Measurements from ENCODE around the gene ZSCAN29.

Gene ZSCAN29

DNA sequence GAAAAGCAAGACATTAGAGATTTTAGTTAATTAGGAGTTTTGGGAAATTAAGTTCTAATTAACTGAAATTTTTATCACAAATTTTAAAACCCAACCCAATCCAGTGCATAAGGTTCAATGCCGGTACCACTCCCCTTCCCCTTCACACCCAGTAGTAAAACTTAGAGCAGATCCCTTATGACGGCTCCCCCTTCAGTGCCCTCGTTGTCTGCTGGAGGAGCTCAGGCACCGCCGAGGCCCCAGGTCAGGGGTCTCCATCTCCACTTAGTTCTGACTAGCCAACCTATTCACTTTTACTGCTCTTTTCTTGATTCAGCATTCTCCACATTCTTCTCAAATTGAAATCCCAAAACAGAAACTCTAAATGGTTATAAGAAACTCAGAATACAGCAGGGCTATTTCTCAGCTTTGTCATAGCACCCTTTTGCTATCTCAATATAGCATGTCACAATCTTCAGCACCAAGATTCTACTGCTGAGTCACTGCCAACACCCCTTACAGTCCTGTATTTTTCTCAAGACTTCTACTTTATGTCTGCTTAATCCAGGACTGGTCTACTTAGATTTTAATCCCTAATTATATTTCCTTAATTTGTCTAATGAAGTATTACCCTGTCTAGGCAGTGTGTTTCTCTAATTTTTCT is 39.9 kb upstream of the ZSCAN29 start:
- TF ChIP-seq, protein P1, sequence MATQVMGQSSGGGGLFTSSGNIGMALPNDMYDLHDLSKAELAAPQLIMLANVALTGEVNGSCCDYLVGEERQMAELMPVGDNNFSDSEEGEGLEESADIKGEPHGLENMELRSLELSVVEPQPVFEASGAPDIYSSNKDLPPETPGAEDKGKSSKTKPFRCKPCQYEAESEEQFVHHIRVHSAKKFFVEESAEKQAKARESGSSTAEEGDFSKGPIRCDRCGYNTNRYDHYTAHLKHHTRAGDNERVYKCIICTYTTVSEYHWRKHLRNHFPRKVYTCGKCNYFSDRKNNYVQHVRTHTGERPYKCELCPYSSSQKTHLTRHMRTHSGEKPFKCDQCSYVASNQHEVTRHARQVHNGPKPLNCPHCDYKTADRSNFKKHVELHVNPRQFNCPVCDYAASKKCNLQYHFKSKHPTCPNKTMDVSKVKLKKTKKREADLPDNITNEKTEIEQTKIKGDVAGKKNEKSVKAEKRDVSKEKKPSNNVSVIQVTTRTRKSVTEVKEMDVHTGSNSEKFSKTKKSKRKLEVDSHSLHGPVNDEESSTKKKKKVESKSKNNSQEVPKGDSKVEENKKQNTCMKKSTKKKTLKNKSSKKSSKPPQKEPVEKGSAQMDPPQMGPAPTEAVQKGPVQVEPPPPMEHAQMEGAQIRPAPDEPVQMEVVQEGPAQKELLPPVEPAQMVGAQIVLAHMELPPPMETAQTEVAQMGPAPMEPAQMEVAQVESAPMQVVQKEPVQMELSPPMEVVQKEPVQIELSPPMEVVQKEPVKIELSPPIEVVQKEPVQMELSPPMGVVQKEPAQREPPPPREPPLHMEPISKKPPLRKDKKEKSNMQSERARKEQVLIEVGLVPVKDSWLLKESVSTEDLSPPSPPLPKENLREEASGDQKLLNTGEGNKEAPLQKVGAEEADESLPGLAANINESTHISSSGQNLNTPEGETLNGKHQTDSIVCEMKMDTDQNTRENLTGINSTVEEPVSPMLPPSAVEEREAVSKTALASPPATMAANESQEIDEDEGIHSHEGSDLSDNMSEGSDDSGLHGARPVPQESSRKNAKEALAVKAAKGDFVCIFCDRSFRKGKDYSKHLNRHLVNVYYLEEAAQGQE (IDR thresholded peaks at IDR 0.05; ENCODE audit: low read depth) = no peak
- TF ChIP-seq NFIC (IDR thresholded peaks at IDR 0.05) = no peak
- TF ChIP-seq EP300 (IDR thresholded peaks at IDR 0.05; ENCODE audit: borderline replicate concordance) = no peak
- TF ChIP-seq EGR1 (IDR thresholded peaks at IDR 0.05) = no peak
- TF ChIP-seq YY1 (IDR thresholded peaks at IDR 0.05; ENCODE audit: low read depth) = no peak
- no peak for TF ChIP-seq CREB1 (IDR thresholded peaks at IDR 0.05; ENCODE audit: low read depth)
- no peak for TF ChIP-seq ZBTB7A (IDR thresholded peaks at IDR 0.05; ENCODE audit: low read depth)
- TF ChIP-seq CEBPB (IDR thresholded peaks at IDR 0.05) = no peak
- no peak for TF ChIP-seq RAD21 (IDR thresholded peaks at IDR 0.05; ENCODE audit: low read depth)
- TF ChIP-seq TCF12 (IDR thresholded peaks at IDR 0.05; ENCODE audit: low read depth) = no peak
- TF ChIP-seq TAF1 (IDR thresholded peaks at IDR 0.05; ENCODE audit: low read depth) = no peak

DNA sequence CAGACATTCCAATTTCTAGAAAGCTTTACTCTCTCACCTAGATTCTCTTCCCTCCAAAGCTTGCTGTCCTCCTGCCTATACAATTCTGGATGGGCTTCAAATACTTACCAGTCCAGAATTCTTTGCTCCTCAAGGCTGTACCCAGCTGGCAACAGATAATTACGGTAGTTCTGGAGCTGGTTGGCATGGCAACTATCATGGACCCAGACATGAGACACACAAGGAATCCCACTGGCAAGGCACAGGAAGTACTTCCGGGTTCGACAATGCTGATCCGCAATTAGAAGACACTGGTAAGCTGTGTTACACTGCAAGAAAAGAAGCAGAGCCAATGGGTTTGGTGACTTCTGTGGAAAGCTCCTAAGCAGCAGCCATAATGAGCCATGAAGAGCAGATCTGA is 37.9 kb upstream of the ZSCAN29 start:
- TF ChIP-seq TAF1 (IDR thresholded peaks at IDR 0.05; ENCODE audit: low read depth) (no peak), CREB1 (IDR thresholded peaks at IDR 0.05; ENCODE audit: low read depth) (no peak), YY1 (IDR thresholded peaks at IDR 0.05; ENCODE audit: low read depth) (no peak), RAD21 (IDR thresholded peaks at IDR 0.05; ENCODE audit: low read depth) (no peak), NFIC (IDR thresholded peaks at IDR 0.05) (no peak), ZBTB7A (IDR thresholded peaks at IDR 0.05; ENCODE audit: low read depth) (no peak), TCF12 (IDR thresholded peaks at IDR 0.05; ENCODE audit: low read depth) (no peak), FOXM1 (IDR thresholded peaks at IDR 0.05; ENCODE audit: borderline replicate concordance, low read depth) (no peak), EP300 (IDR thresholded peaks at IDR 0.05; ENCODE audit: borderline replicate concordance) (no peak), EGR1 (IDR thresholded peaks at IDR 0.05) (no peak), TEAD4 (IDR thresholded peaks at IDR 0.05) (no peak), CEBPB (IDR thresholded peaks at IDR 0.05) (no peak)
- TF ChIP-seq, protein P2, sequence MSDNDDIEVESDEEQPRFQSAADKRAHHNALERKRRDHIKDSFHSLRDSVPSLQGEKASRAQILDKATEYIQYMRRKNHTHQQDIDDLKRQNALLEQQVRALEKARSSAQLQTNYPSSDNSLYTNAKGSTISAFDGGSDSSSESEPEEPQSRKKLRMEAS (IDR thresholded peaks at IDR 0.05) = no peak
- TF ChIP-seq, protein P1 (IDR thresholded peaks at IDR 0.05; ENCODE audit: low read depth) = no peak
- TF ChIP-seq, protein P3, sequence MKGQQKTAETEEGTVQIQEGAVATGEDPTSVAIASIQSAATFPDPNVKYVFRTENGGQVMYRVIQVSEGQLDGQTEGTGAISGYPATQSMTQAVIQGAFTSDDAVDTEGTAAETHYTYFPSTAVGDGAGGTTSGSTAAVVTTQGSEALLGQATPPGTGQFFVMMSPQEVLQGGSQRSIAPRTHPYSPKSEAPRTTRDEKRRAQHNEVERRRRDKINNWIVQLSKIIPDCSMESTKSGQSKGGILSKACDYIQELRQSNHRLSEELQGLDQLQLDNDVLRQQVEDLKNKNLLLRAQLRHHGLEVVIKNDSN (IDR thresholded peaks at IDR 0.05) = no peak

DNA sequence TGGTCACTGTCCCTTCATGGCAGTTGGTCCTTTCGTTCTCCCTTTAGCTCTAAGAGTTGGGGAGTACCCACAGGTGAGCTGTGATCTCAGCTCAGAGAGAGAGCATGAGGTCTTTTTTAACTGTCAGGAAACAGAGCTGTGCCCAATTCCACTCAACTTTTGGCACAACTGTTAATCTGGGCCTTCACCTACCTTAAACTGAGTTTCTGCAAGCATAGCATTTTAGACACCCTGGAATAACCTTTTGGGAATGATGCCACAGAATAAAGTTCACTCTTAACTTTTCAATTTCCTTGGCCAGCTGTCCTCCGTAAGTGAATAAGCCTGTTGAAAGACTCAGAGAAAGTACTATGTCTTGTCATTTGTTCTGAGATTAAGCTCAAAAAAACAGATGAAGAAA is 36.0 kb upstream of the ZSCAN29 start:
- TF ChIP-seq, protein P3 (IDR thresholded peaks at IDR 0.05) = no peak
- TF ChIP-seq YY1 (IDR thresholded peaks at IDR 0.05; ENCODE audit: low read depth) = no peak
- TF ChIP-seq FOXM1 (IDR thresholded peaks at IDR 0.05; ENCODE audit: borderline replicate concordance, low read depth) = no peak
- TF ChIP-seq TAF1 (IDR thresholded peaks at IDR 0.05; ENCODE audit: low read depth) = no peak
- no peak for TF ChIP-seq RAD21 (IDR thresholded peaks at IDR 0.05; ENCODE audit: low read depth)
- no peak for TF ChIP-seq TEAD4 (IDR thresholded peaks at IDR 0.05)
- TF ChIP-seq, protein P1 (IDR thresholded peaks at IDR 0.05; ENCODE audit: low read depth) = no peak
- no peak for TF ChIP-seq NFIC (IDR thresholded peaks at IDR 0.05)
- no peak for TF ChIP-seq CREB1 (IDR thresholded peaks at IDR 0.05; ENCODE audit: low read depth)
- TF ChIP-seq EGR1 (IDR thresholded peaks at IDR 0.05) = no peak
- TF ChIP-seq EP300 (IDR thresholded peaks at IDR 0.05; ENCODE audit: borderline replicate concordance) = no peak
- TF ChIP-seq CEBPB (IDR thresholded peaks at IDR 0.05) = no peak
- no peak for TF ChIP-seq ZBTB7A (IDR thresholded peaks at IDR 0.05; ENCODE audit: low read depth)

DNA sequence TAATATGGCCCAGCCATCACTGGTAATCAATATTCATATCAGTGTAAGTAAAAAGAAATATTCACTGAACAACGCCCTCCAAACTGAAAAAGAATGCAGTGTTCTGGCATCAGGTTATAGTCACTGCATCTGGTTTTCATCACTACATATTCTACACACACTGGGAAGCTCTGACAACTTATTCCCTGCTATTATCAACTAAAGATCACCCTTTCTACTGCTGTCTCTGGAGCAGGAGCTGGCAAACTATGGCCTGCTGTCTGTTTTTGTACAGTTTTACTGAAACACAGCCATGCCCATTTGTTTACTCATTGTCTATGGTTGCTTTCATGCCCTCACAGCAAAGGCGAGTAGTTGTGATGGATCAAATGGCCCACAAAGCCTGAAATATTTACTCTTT is 35.3 kb upstream of the ZSCAN29 start:
- no peak for TF ChIP-seq TEAD4 (IDR thresholded peaks at IDR 0.05)
- TF ChIP-seq NFIC (IDR thresholded peaks at IDR 0.05) = no peak
- no peak for TF ChIP-seq TAF1 (IDR thresholded peaks at IDR 0.05; ENCODE audit: low read depth)
- no peak for TF ChIP-seq TCF12 (IDR thresholded peaks at IDR 0.05; ENCODE audit: low read depth)
- no peak for TF ChIP-seq YY1 (IDR thresholded peaks at IDR 0.05; ENCODE audit: low read depth)
- no peak for TF ChIP-seq RAD21 (IDR thresholded peaks at IDR 0.05; ENCODE audit: low read depth)
- TF ChIP-seq EGR1 (IDR thresholded peaks at IDR 0.05) = no peak
- TF ChIP-seq, protein P3 (IDR thresholded peaks at IDR 0.05) = no peak
- no peak for TF ChIP-seq CREB1 (IDR thresholded peaks at IDR 0.05; ENCODE audit: low read depth)
- no peak for TF ChIP-seq ZBTB7A (IDR thresholded peaks at IDR 0.05; ENCODE audit: low read depth)
- TF ChIP-seq, protein P2 (IDR thresholded peaks at IDR 0.05) = no peak
- no peak for TF ChIP-seq CEBPB (IDR thresholded peaks at IDR 0.05)
- TF ChIP-seq, protein P1 (IDR thresholded peaks at IDR 0.05; ENCODE audit: low read depth) = no peak
- no peak for TF ChIP-seq EP300 (IDR thresholded peaks at IDR 0.05; ENCODE audit: borderline replicate concordance)
- no peak for TF ChIP-seq FOXM1 (IDR thresholded peaks at IDR 0.05; ENCODE audit: borderline replicate concordance, low read depth)

Measured in Ishikawa (cell line).